ENCODE results near the gene APBA1.

APBA1 gene

DNA sequence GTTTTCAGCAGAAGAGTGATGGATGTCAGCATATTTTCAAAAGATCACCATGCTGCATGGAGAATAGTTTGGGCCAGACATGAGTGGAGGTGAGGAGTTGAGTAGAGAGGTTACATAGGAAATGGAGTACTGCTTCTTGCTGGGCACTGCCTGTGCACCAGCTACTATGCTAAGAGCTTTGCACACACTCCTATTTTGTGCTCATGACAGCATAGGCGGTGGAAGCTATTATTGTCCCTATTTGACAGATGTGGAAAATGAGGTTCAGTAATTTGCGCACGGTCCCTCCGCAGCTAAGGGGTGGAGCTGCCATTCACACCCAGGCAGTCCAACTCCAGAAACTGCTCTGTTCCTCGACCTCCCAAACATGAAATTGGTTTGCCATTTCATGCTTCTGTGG lies 279.3 kb downstream of the APBA1 start:
- DNase-seq: no peak

DNA sequence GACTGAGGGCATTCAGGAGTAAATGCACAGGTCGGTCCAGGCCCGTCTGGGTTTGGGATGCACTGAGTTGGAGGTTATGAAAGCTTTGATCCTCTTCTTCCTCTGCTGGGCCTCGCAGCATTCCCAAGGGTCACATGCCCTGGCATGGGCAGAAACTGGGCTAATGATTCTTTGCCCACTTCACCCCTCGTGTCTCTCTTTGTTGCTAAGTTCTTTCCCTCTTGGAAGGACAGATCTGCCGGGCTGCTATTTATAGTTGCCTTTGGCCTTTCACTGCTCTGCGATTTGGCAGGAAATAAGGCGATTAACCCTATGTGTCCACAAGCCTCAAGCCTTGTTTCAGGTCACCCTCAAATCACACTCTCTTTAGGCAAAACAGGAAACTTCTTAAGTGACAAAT lies 280.2 kb downstream of the APBA1 start:
- DNase-seq: no peak

DNA sequence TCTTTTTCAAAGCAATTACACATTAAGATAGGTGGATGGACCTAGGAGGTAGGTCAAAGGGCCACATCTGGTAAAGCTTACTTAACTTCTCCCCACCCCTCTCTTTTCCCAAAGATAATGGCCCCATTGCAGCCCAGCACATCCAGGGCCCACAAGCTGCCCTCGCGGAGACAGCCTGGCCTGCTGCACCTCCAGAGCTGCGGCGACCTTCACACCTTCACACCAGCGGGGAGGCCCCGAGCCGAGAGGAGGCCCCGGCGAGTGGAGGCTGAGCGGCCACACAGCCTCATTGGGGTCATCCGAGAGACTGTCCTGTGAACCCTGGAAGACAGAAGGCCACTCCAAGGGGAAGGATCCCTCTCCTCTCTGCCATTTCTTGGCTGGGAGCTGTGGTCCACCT lies 280.7 kb downstream of the APBA1 start:
- DNase-seq: no peak

DNA sequence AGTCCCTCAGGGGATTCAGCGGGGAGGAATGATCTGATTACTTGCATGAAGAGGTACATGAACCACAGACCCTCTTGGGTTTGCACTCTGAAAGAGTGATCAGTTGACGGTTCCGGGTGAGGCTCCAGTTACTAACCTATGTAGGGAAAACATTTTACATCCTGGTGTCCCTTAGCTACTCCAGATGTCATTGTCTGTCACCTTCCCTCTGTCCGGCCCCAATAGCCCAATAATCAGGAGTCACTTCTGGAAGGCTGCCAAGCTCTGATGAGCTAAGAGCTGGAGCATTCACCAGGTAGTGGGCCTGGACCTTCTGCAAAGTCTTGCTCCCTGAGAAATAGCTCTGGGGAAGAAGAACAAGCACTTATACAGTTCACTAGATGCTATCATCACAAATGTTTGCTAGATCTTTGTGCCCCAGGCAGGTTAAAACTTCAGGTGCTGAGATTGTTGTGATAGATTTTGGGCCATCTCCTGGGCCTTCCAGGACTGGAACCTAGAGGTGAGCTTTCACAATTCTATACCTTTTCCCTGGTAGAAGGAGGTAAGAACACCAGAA lies 282.7 kb downstream of the APBA1 start:
- DNase-seq: no peak

DNA sequence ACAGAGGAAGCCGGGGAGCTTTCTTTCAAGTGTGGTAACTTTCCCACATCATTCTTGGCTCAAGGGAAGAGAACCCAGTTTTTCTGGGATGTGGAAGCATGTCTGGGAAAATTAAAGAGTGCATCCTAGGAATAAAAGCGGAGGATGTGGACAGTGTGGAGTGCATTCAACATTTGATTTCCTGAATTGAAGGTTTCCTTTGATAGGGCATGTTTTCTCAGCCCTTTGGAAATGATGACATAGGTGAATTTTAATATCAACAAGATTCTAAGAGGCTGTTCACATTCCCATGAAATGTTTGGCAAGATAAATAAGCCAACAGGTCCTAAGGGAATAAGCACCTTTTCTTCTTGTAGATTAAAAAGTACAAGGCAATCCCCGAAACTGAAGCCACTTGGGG lies 283.6 kb downstream of the APBA1 start:
- DNase-seq: no peak

DNA sequence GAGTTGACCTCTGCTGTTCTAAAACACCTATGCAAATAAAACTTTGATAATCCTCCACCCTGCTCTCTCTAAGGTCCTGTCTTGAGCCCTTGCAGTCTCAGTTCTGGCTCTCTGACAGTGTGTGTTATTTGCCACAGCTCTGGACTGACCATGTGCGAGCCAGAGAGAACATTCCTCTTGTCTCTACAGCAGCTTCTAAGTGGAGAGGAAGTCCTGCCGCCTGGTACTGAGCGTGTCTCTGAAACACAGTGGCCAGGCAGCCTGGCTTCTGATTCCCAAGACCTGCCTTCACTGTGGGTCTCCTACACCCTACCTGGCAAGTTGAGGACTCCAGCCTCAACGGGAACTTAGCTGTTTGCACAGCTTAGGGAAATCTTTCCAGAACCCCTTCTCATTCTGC lies 285.5 kb downstream of the APBA1 start:
- DNase-seq: no peak

DNA sequence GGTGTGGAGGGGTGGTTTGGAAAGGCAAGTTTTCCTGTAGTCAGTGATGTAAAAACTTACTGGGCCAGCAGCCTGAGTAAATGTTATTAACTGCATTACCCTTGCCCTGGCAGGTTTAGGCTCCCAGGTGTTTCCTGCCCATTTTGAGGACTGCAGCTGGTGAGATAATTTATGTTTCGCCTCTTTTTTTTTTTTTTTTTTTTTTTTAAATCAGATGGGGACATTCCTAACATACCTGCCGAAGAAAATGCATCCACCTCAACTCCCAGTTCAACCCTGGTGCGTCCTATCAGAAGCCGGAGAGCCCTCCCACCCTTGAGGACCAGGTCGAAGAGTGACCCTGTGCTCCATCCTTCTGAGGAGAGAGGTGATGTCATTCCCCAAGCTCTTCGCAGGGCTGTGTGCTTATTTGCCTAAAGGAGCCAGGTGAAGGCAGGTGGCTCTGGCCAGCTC lies 286.6 kb downstream of the APBA1 start:
- DNase-seq: no peak

DNA sequence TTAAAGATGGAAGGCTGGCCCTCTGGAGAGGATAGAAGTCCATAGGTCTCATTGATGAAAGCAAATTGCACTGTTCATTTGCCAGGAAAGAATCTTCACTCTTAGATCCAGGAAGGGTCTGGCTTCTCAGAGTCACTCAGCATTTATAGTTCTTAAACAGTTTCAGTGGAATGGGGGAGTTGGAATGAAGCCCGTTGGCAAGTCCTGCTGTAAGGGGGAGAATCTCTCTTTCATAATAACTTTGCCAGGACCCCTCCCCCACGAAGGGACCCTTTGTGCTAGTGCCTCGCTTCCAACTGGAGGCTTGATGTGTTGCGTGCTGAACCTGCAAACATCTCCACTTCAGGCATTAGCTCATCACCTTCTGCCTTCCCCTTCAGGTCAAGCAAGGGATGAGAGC lies 290.0 kb downstream of the APBA1 start:
- DNase-seq: no peak

DNA sequence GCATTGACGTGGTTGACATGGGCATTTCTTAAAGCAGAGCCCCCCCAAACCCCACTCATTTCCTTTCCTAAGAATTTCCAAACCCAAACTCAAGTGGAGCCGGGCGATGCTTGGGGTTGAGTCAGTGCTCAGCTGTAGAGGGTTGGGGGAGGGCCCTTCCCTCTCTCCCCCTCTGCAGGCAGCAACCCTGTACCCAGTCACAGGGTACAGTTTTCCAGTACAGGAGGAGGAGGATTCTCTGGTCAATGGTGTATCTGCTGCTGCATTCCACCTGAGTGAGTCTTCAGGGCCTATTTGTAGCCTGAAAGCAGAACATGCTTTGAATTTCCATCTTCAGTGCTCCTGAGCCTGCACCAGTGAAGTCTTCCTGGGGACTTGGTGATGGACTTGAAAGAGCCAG lies 291.4 kb downstream of the APBA1 start:
- no peak for DNase-seq

DNA sequence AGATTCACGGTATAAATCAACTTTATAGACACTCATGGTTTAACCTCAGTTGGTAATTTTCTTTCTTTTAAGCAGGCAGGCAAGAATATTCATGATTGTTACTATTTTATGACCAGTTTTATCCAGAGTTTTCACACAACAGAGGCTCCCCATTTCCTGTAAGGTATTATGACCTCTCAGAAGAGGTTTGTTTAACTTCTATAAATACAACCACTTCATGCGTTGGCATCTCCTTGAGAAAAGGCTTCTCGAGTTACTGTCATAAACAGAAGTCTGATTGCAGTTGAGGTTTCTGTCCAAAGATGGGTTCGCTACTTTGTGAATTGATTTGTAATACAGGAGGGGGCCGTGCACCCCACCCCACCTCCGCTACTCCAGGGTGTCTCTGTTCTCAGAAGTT lies 291.9 kb downstream of the APBA1 start:
- no peak for DNase-seq

DNA sequence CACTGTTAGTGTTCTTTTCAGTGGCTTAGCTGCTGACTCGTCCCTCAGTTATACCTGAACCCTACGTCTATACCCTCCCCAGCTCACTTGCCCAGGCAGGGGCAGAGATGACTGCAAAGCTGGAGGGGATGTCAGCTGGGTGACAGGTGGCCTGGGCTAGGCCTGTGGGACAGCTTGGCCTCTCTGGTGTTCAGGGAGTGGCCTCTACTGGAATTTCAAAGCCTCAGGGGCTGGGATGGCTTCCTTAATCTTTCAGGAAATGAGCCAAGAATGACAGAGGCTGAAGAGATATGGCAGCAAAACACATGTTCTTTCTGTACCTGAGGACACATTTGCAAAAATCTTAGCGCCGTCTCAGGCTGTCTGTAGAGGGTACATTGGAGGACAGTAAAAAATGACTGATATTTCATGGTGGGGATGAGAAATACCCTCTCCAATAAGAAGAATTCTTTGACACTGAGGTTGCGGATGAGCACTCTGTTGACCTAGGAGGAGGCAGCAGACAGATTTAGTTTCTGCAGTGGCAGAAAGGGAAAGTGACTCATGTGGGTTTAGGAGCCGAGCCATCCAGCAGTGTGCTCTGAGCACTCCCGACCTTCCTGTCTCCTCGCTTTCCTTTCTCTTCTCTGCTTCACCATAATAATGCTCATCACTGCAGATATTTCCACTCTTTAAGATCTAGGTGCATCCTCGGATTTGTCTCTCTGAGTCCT lies 292.7 kb downstream of the APBA1 start:
- DNase-seq: no peak

DNA sequence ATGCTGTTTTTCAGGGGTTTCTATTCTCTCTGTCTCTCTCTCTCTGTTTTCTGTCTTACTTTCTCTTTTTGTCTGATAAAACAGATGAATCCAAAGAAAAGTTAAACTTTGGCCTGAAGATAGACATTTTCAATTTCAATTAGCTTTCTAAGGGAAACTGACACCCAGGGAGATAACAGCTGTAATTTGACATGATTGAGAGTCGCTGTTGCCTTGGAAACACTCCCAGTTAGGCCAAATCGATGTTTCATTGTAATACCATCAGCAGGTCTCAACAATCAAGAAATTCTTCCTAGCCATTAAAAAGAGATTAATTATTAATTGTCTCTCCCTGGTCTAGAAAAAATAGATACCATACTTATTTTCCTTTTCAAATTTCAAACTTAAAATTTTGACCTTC lies 294.2 kb downstream of the APBA1 start:
- DNase-seq: no peak

Data from amniotic stem cell (primary cell).